ENCODE data around the gene KCNQ1.

Gene KCNQ1

GRCh38 chr11:2446590-2447252, 1.9 kb downstream of the KCNQ1 start:
- Histone ChIP-seq H4K20me1 (ENCODE audit: insufficient read depth, low read length) (no peaks in the 10 kb centered on the region), H3K36me3 (ENCODE audit: insufficient read depth, low read length) (no peaks in the 10 kb centered on the region), H3K4me2 (ENCODE audit: low read length) (peak overlapping the region; percentile 32; the same call in 1 of the 2 replicates), H3K9me3 (ENCODE audit: low read length) (no peaks in the 10 kb centered on the region), H3K9me2 (ENCODE audit: low read depth, low read length) (no peaks in the 10 kb centered on the region), H3K27ac (ENCODE audit: low read depth, low read length, poor library complexity, severe bottlenecking) (no peak overlapping the region), H3K4me3 (ENCODE audit: low read depth, low read length, poor library complexity, severe bottlenecking) (no peak overlapping the region), H3K4me1 (ENCODE audit: insufficient read depth, low read length, severe bottlenecking) (peaks cover 7% of the 10 kb centered on the region), H3K9ac (ENCODE audit: low read length) (no peak overlapping the region), H2AFZ (ENCODE audit: low read length) (no peak overlapping the region), H3K27me3 (ENCODE audit: insufficient read depth, low read length) (no peaks in the 10 kb centered on the region), H3K79me2 (ENCODE audit: insufficient read depth, low read length) (no peaks in the 10 kb centered on the region), H3F3A (ENCODE audit: insufficient read depth, low read length) (no peaks in the 10 kb centered on the region)
- TF ChIP-seq, protein P1, sequence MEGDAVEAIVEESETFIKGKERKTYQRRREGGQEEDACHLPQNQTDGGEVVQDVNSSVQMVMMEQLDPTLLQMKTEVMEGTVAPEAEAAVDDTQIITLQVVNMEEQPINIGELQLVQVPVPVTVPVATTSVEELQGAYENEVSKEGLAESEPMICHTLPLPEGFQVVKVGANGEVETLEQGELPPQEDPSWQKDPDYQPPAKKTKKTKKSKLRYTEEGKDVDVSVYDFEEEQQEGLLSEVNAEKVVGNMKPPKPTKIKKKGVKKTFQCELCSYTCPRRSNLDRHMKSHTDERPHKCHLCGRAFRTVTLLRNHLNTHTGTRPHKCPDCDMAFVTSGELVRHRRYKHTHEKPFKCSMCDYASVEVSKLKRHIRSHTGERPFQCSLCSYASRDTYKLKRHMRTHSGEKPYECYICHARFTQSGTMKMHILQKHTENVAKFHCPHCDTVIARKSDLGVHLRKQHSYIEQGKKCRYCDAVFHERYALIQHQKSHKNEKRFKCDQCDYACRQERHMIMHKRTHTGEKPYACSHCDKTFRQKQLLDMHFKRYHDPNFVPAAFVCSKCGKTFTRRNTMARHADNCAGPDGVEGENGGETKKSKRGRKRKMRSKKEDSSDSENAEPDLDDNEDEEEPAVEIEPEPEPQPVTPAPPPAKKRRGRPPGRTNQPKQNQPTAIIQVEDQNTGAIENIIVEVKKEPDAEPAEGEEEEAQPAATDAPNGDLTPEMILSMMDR (IDR thresholded peaks at IDR 0.05; ENCODE audit: low read length): no peak
- TF ChIP-seq EZH2 (IDR thresholded peaks at IDR 0.05; ENCODE audit: borderline replicate concordance, low read length): no peak

DNA sequence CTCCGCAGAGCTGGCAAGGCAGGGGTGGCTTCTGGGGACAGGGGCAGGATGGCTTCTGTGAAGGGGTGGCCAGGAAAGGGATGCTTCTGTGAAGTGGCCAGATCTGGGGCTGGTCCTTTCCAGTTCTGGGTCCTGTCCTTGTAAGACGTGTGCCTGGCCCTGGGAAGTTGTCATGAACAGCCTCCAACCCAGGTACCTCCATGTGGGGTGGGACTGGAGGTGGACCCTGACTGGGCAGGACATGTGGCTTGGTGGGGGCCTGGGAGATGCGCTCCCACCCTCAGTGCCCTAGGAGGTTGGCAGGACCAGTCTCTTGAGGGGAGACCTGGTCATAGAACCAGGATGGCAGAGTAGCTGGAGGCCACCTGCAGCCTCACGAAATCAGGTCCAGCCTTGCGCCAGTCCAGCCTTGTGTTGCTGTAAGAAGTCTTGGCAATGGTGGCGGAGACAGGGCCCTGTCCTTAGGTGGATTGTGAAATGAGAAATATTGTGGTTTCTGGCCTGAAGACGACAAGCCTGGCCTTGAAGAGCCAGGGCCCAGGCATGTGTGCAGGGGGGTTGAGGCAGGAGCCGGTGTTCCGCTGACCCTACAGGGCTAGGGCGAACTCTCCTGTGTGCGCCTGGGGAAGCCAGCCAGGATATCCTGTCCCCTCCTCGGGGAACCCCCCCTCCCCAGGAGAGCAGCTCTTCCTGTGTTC, 2.6 kb downstream of the KCNQ1 start:
- TF ChIP-seq EZH2 (IDR thresholded peaks at IDR 0.05; ENCODE audit: borderline replicate concordance, low read length): no peak
- TF ChIP-seq, protein P1 (IDR thresholded peaks at IDR 0.05; ENCODE audit: low read length): no peak
- Histone ChIP-seq H3K9ac (ENCODE audit: low read length) (no peak overlapping the region), H3K27me3 (ENCODE audit: insufficient read depth, low read length) (no peaks in the 10 kb centered on the region), H3K27ac (ENCODE audit: low read depth, low read length, poor library complexity, severe bottlenecking) (no peak overlapping the region), H3K4me2 (ENCODE audit: low read length) (peak overlapping the region; percentile 32; the same call in 1 of the 2 replicates), H3K4me3 (ENCODE audit: low read depth, low read length, poor library complexity, severe bottlenecking) (no peak overlapping the region), H3K79me2 (ENCODE audit: insufficient read depth, low read length) (no peaks in the 10 kb centered on the region), H3K36me3 (ENCODE audit: insufficient read depth, low read length) (no peaks in the 10 kb centered on the region), H3K4me1 (ENCODE audit: insufficient read depth, low read length, severe bottlenecking) (peaks cover 7% of the 10 kb centered on the region), H3K9me3 (ENCODE audit: low read length) (no peaks in the 10 kb centered on the region), H3F3A (ENCODE audit: insufficient read depth, low read length) (no peaks in the 10 kb centered on the region), H4K20me1 (ENCODE audit: insufficient read depth, low read length) (no peaks in the 10 kb centered on the region), H3K9me2 (ENCODE audit: low read depth, low read length) (no peaks in the 10 kb centered on the region), H2AFZ (ENCODE audit: low read length) (no peak overlapping the region)

GRCh38 chr11:2447951-2448650, 3.3 kb downstream of the KCNQ1 start:
- Histone ChIP-seq H3K4me3 (ENCODE audit: low read depth, low read length, poor library complexity, severe bottlenecking) (no peak overlapping the region), H3K9ac (ENCODE audit: low read length) (no peak overlapping the region), H3F3A (ENCODE audit: insufficient read depth, low read length) (no peaks in the 10 kb centered on the region), H3K9me2 (ENCODE audit: low read depth, low read length) (no peaks in the 10 kb centered on the region), H3K27me3 (ENCODE audit: insufficient read depth, low read length) (no peaks in the 10 kb centered on the region), H4K20me1 (ENCODE audit: insufficient read depth, low read length) (no peaks in the 10 kb centered on the region), H3K4me2 (ENCODE audit: low read length) (no peak overlapping the region), H3K79me2 (ENCODE audit: insufficient read depth, low read length) (no peaks in the 10 kb centered on the region), H3K9me3 (ENCODE audit: low read length) (no peaks in the 10 kb centered on the region), H2AFZ (ENCODE audit: low read length) (no peak overlapping the region), H3K4me1 (ENCODE audit: insufficient read depth, low read length, severe bottlenecking) (peaks cover 7% of the 10 kb centered on the region), H3K36me3 (ENCODE audit: insufficient read depth, low read length) (no peaks in the 10 kb centered on the region), H3K27ac (ENCODE audit: low read depth, low read length, poor library complexity, severe bottlenecking) (no peak overlapping the region)
- no peak for TF ChIP-seq EZH2 (IDR thresholded peaks at IDR 0.05; ENCODE audit: borderline replicate concordance, low read length)
- TF ChIP-seq, protein P1 (IDR thresholded peaks at IDR 0.05; ENCODE audit: low read length): no peak
